Astrocyte (in vitro differentiated cells and primary cell): ENCODE results near the gene EPB41L3. TPM values are rescaled to one million over a fixed set of nuclear protein-coding genes. Genes with fewer than 3 reads are reported as not detected.

Source experiments
- DNase-seq: peaks from one replicate; pipeline ENCODE4 v3.0.0-alpha.2; 2010; ENCODE audit warnings: low read depth
- FAIRE-seq: peaks from 2 replicates; lab custom pipeline; 2011; peaks lifted over from hg19 to GRCh38; lab: Jason Lieb, UNC
- H2AFZ ChIP-seq: 2 replicates; pipeline ENCODE4 v1.6.0; 2012; ENCODE audit warnings: low read depth, low read length, inconsistent platforms
- H3K27ac ChIP-seq: 2 replicates; pipeline ENCODE4 v1.5.1; 2011; ENCODE audit warnings: low read depth, low read length, inconsistent platforms
- H3K27me3 ChIP-seq: 2 replicates; pipeline ENCODE4 v1.6.0; 2011; ENCODE audit warnings: low read length, inconsistent platforms; ENCODE audit not compliant: insufficient read depth
- H3K36me3 ChIP-seq: 2 replicates; pipeline ENCODE4 v1.5.1; 2011; ENCODE audit warnings: low read length, inconsistent platforms; ENCODE audit not compliant: insufficient read depth
- H3K4me1 ChIP-seq: 2 replicates; pipeline ENCODE4 v1.5.1; 2011; ENCODE audit warnings: low read length, inconsistent platforms; ENCODE audit not compliant: insufficient read depth
- H3K4me2 ChIP-seq: 2 replicates; pipeline ENCODE4 v1.6.0; 2012; ENCODE audit warnings: low read length, inconsistent platforms
- H3K4me3 ChIP-seq: 2 replicates; pipeline ENCODE4 v1.5.1; 2011; ENCODE audit warnings: low read depth, mild to moderate bottlenecking, low read length, inconsistent platforms; ENCODE audit not compliant: insufficient read depth
- H3K79me2 ChIP-seq: 2 replicates; pipeline ENCODE4 v1.6.0; 2012; ENCODE audit warnings: mild to moderate bottlenecking, low read length, inconsistent platforms; ENCODE audit not compliant: insufficient read depth
- H3K9ac ChIP-seq: 2 replicates; pipeline ENCODE4 v1.6.0; 2012; ENCODE audit warnings: mild to moderate bottlenecking, low read length, inconsistent platforms
- H3K9me3 ChIP-seq: 2 replicates; pipeline ENCODE4 v1.5.1; 2012; ENCODE audit warnings: low read depth, mild to moderate bottlenecking, low read length, inconsistent platforms; ENCODE audit not compliant: insufficient read depth
- H4K20me1 ChIP-seq: 2 replicates; pipeline ENCODE4 v1.6.0; 2012; ENCODE audit warnings: low read length, inconsistent platforms; ENCODE audit not compliant: insufficient read depth
- H3K27ac Mint-ChIP-seq: one replicate; pipeline ENCODE4 v1.8.0; 2021; ENCODE audit warnings: mild to moderate bottlenecking, mixed read lengths; ENCODE audit not compliant: unreplicated experiment
- H3K27me3 Mint-ChIP-seq: one replicate; pipeline ENCODE4 v1.8.0; 2021; ENCODE audit warnings: low read depth, mixed read lengths; ENCODE audit not compliant: unreplicated experiment
- H3K36me3 Mint-ChIP-seq: one replicate; pipeline ENCODE4 v1.8.0; 2021; ENCODE audit warnings: low read depth, mixed read lengths; ENCODE audit not compliant: unreplicated experiment
- H3K4me1 Mint-ChIP-seq: one replicate; pipeline ENCODE4 v1.8.0; 2021; ENCODE audit warnings: low read depth, mixed read lengths; ENCODE audit not compliant: unreplicated experiment
- H3K4me3 Mint-ChIP-seq: one replicate; pipeline ENCODE4 v1.8.0; 2021; ENCODE audit warnings: mild to moderate bottlenecking, moderate library complexity, mixed read lengths; ENCODE audit not compliant: unreplicated experiment
- H3K9me3 Mint-ChIP-seq: one replicate; pipeline ENCODE4 v1.8.0; 2021; ENCODE audit warnings: mild to moderate bottlenecking, mixed read lengths; ENCODE audit not compliant: unreplicated experiment
- CTCF ChIP-seq: IDR thresholded peaks from 2 replicates; pipeline ENCODE4 v1.5.1; 2011; ENCODE audit warnings: low read depth, mild to moderate bottlenecking, inconsistent platforms, low read length, moderate library complexity; ENCODE audit not compliant: insufficient read depth
- EZH2 ChIP-seq: IDR thresholded peaks from 2 replicates; pipeline ENCODE4 v1.6.1; 2012; ENCODE audit warnings: mild to moderate bottlenecking, low read length, inconsistent platforms; ENCODE audit not compliant: insufficient read depth
- total RNA-seq: library from RNA; stranded (reverse); gene quantifications from 2 replicates; pipeline ENCODE4 v1.2.1, GENCODE V29; 2021

The EPB41L3 gene
- total RNA-seq, 1 donor from 2014 or later = 97.0 TPM

GRCh38 chr18:5397102-5397501, 146.7 kb downstream of the EPB41L3 start:
- no peak overlapping the region for H3K4me3 Mint-ChIP-seq
- no peak for TF ChIP-seq CTCF
- TF ChIP-seq EZH2 = no peak
- FAIRE-seq = no peak
- no peak overlapping the region for H3K4me2 ChIP-seq
- no peak overlapping the region for H3K27ac ChIP-seq
- no peak overlapping the region for H3K4me3 ChIP-seq
- H3K27me3 Mint-ChIP-seq = no peaks in the 10 kb centered on the region
- no peak overlapping the region for H3K9ac ChIP-seq
- H3K4me1 ChIP-seq = no peaks in the 10 kb centered on the region
- H3K79me2 ChIP-seq = no peaks in the 10 kb centered on the region
- H3K9me3 Mint-ChIP-seq = no peaks in the 10 kb centered on the region
- peaks cover 10% of the 10 kb centered on the region for H3K36me3 ChIP-seq
- peaks cover 6% of the 10 kb centered on the region for H3K4me1 Mint-ChIP-seq
- H3K36me3 Mint-ChIP-seq = peaks cover 29% of the 10 kb centered on the region
- no peak for DNase-seq
- H4K20me1 ChIP-seq = no peaks in the 10 kb centered on the region
- H3K9me3 ChIP-seq = no peaks in the 10 kb centered on the region
- H2AFZ ChIP-seq = no peak overlapping the region
- H3K27me3 ChIP-seq = no peaks in the 10 kb centered on the region
- H3K27ac Mint-ChIP-seq = no peak overlapping the region

- peaks cover 6% of the 10 kb centered on the region for H3K4me1 Mint-ChIP-seq
- DNase-seq (no peak), FAIRE-seq (no peak)
- Histone ChIP-seq H3K9ac (no peak overlapping the region), H3K9me3 (no peaks in the 10 kb centered on the region), H3K79me2 (no peaks in the 10 kb centered on the region), H4K20me1 (no peaks in the 10 kb centered on the region), H3K27ac (no peak overlapping the region), H3K27me3 (no peaks in the 10 kb centered on the region), H3K36me3 (peaks cover 10% of the 10 kb centered on the region), H3K4me2 (no peak overlapping the region), H3K4me1 (no peaks in the 10 kb centered on the region), H2AFZ (no peak overlapping the region), H3K4me3 (no peak overlapping the region)
- peaks cover 29% of the 10 kb centered on the region for H3K36me3 Mint-ChIP-seq
- TF ChIP-seq EZH2 = no peak
- H3K9me3 Mint-ChIP-seq = no peaks in the 10 kb centered on the region
- H3K4me3 Mint-ChIP-seq = no peak overlapping the region
- no peaks in the 10 kb centered on the region for H3K27me3 Mint-ChIP-seq
- H3K27ac Mint-ChIP-seq = no peak overlapping the region
Observed at GRCh38 chr18:5395860-5396448, 147.8 kb downstream of the EPB41L3 start.

GRCh38 chr18:5393779-5394178, 150.0 kb downstream of the EPB41L3 start:
- H3K4me3 Mint-ChIP-seq = no peak overlapping the region
- FAIRE-seq (no peak), DNase-seq (peak; percentile 64)
- no peaks in the 10 kb centered on the region for H3K9me3 ChIP-seq
- H3K4me3 ChIP-seq = no peak overlapping the region
- no peaks in the 10 kb centered on the region for H3K9me3 Mint-ChIP-seq
- H3K79me2 ChIP-seq = no peaks in the 10 kb centered on the region
- H3K27me3 ChIP-seq = no peaks in the 10 kb centered on the region
- H3K4me1 Mint-ChIP-seq = peaks cover 6% of the 10 kb centered on the region
- H3K36me3 ChIP-seq = peaks cover 7% of the 10 kb centered on the region
- peak overlapping the region; percentile 29 for H3K27ac Mint-ChIP-seq
- no peaks in the 10 kb centered on the region for H4K20me1 ChIP-seq
- peak overlapping the region; percentile 21 for H3K27ac ChIP-seq
- H3K27me3 Mint-ChIP-seq = no peaks in the 10 kb centered on the region
- TF ChIP-seq CTCF = no peak
- no peak for TF ChIP-seq EZH2
- no peak overlapping the region for H2AFZ ChIP-seq
- peaks cover 25% of the 10 kb centered on the region for H3K36me3 Mint-ChIP-seq
- peak overlapping the region; percentile 21 for H3K4me2 ChIP-seq
- H3K9ac ChIP-seq = no peak overlapping the region
- no peaks in the 10 kb centered on the region for H3K4me1 ChIP-seq
